ENCODE measurements around the gene LATS2.
"Not testable (repeated sequence)": the region's sequence is repeated elsewhere in the genome, so short reads cannot be mapped to it uniquely, and the experiment has no call there.

Gene LATS2

DNA sequence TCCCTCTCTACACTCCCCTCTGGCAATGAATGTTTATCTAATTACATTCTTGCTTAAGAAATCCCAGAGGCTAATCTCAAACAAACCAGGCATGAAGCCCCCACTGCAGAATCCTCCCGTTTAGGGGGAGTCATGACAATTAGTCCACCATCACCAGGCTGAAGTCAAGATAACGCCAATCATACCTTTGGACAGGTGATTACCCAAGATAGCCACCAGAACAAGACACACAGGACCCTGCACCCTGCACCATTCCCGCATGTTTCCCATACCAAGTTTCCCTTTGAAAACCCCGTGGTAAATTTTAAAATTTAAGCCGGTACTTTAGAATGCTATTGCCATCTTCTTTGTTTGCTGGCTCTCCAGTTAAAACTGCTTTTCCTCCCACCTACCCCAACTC, 94.0 kb downstream of the LATS2 start:
- no peak for DNase-seq (ENCODE audit: low read depth in 2 of 2)

DNA sequence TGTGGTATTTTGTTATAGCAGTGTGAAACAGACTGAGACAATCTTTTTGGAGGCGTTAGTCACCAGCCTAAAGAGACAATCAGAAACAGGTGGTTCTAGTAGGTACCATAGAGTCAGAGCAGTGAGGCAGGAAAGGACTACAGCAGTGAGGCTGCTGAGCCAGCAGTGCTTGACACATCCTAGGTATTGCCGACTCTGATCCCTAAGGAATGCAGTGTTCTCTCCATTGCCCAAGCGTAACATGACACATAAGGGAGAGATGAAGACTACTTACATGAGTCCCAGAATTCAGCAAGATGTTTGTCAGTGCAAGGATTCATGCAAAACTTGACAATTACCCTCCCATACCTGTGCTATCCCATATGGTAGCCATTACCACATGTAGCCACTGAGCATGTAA, 96.5 kb downstream of the LATS2 start:
- DNase-seq (ENCODE audit: low read depth in 2 of 2) = no peak

- DNase-seq (ENCODE audit: low read depth in 2 of 2) = not testable (repeated sequence)
Observed at GRCh38 chr13:20961663-20962062, 99.7 kb downstream of the LATS2 start.

- no peak for DNase-seq (ENCODE audit: low read depth in 2 of 2)
Observed at GRCh38 chr13:20960663-20961309, 100.6 kb downstream of the LATS2 start.

- not testable (repeated sequence) for DNase-seq (ENCODE audit: low read depth in 2 of 2)
Observed at GRCh38 chr13:20957049-20957620, 104.3 kb downstream of the LATS2 start.

DNA sequence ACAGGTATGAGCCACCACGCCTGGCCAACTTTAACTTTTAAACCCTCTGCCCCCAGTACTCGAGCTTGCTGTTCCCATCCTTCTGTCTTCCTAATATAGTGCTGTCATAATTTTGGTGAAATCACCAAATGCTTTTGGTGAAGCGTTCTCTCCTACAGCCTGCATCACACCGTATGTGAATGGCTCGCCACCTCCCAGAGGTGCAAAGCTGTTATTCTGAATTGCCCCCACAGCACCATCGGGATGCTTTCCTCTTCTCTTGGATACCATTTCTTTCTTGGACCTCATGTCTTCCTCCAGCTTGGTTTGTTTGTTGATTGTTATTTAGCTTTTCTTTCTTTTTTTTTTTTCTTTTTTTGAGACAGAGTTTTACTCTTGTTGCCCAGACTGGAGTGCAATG, 105.9 kb downstream of the LATS2 start:
- no peak for DNase-seq (ENCODE audit: low read depth in 2 of 2)

GRCh38 chr13:20953245-20953931, 108.0 kb downstream of the LATS2 start:
- no peak for DNase-seq (ENCODE audit: low read depth in 2 of 2)

DNA sequence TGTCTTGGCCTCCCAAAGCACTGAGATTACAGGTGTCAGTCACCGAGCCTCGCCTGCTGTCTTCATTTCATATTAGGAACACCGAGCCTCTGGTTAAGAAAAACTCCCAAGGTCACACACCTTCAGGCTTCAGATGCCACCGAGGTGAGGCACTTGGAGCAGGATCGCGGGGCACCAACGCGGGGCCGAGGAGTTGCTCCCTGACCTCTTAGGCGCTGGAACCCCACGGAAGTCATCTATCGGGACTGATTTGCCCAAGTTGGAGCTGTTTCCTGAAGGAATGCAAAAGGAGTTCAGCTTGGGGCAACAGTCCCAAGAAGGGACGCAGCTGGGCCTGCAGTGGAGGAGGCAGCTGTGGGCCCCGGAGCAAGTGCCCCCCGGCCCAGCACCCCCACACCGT, 108.5 kb downstream of the LATS2 start:
- DNase-seq (ENCODE audit: low read depth in 2 of 2) = no peak

DNA sequence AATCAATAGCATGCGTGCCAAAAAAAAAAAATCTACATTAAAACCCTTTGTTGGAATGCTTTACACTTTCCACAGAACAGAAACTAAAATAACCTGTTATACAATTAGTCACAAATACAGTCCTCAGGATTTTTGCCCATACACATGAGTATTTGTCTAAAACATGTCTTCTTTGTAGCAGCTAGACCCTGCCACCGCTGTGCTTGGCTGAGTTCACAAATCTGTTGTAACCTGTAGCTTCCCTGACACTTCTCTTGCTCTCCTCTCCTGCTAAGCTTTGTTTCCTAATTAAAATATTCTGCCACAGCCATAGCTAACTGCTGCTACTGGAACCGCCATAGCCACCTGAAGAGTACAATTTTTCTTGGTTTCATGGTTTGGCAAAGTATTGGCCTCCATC, 113.4 kb downstream of the LATS2 start:
- DNase-seq (ENCODE audit: low read depth in 2 of 2) = not testable (repeated sequence)

- DNase-seq (ENCODE audit: low read depth in 2 of 2) = no peak
Observed at GRCh38 chr13:20945952-20946383, 115.4 kb downstream of the LATS2 start.

DNA sequence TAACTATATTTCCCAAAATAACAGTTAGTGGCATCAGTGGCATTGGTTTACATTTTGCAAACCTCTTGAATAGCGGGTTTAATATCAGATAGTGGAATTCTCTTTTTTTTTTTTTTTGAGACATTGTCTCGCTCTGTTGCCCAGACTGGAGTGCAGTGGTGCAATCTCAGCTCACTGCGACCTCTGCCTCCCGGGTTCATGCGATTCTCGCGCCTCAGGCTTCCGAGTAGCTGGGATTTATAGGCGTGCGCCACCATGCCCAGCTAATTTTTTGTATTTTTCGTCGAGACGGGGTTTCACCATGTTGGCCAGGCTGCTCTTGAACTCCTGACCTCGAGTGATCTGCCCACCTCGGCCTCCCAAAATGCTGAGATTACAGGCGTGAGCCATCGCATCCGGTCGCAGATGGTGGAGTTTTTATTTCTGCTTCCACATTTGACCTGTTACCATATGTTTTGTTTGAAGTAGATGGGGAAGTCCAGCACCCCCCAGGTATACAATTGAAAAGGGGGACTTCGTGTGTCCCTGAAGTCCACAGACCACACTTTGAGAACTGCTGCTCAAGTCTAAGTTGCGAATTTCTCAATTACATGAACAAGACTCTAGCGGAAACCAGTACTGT, 118.3 kb downstream of the LATS2 start:
- no peak for DNase-seq (ENCODE audit: low read depth in 2 of 2)

DNA sequence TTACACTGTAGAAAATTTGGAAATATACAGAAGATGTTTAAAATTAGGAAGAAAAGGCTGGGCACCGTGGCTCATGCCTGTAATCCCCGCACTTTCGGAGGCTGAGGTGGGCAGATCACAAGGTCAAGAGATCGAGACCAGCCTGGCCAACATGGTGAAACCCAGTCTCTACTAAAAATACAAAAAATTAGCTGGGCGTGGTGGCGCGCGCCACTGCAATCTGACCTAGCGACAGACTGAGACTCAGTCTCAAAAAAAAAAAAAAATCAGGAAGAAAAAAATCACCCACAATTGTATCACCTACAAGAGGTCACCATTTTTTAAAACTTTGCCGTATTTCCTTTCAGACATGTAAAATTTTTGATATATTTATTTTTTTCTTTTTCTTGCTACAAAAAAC, 120.9 kb downstream of the LATS2 start:
- not testable (repeated sequence) for DNase-seq (ENCODE audit: low read depth in 2 of 2)

DNA sequence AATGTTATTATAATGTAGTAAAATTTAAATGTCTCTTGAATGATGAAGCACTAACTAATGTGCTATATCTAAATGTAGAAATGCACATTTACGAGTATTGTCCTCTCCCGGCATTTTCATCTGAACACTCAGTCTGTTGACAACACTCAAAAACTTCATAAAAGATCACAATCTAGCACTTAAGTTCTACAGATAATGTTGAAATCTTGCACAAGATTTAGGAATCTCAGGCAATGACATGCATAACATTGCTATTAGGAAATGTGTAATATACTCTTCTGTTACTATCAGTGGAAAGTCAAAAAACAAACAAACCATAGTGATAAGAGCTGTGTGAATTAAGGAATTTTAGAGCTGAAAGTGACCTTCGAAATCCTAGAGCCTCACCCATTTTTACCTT, 121.3 kb downstream of the LATS2 start:
- DNase-seq (ENCODE audit: low read depth in 2 of 2) = no peak

DNA sequence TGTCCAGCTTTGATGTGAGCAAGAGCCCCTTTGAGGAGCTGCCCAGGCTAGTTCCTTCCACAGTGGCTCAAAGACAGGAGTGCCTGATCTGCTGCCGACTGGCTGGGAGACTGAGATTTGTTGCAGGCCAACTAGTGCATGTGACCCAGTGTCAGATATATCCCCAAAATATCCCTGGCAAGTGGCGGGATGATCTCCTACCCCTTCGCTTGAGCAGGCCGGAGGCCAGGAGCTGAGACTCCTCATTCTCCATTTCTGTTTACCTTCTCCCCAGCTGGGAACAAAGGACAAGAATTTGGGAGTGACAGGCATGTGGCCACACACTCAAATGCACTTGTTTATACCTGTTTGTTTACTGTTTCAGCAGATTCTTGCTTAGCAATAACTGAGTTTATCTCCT, 121.7 kb downstream of the LATS2 start:
- no peak for DNase-seq (ENCODE audit: low read depth in 2 of 2)

DNA sequence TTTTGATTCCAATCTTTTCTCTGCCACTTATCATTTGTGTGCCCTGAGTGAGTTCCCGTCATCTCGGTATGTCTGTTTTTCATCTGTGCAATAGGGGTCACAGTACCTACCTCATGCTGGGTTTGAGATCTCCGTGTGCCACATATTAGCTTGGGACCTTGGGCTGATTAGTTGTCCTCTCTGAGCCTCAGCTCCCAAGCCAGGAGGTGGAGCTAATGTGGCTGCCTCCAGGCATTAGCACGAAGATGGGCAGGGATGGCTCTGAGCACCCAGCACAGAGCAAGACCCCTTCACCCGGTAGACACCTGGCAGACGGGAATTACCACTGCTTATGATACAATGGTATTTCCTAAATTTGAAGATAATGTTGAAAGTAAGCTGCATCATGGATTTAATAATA, 123.1 kb downstream of the LATS2 start:
- no peak for DNase-seq (ENCODE audit: low read depth in 2 of 2)

- no peak for DNase-seq (ENCODE audit: low read depth in 2 of 2)
Observed at GRCh38 chr13:20927596-20928257, 133.7 kb downstream of the LATS2 start.

- not testable (repeated sequence) for DNase-seq (ENCODE audit: low read depth in 2 of 2)
Observed at GRCh38 chr13:20925395-20925790, 136.0 kb downstream of the LATS2 start.

DNA sequence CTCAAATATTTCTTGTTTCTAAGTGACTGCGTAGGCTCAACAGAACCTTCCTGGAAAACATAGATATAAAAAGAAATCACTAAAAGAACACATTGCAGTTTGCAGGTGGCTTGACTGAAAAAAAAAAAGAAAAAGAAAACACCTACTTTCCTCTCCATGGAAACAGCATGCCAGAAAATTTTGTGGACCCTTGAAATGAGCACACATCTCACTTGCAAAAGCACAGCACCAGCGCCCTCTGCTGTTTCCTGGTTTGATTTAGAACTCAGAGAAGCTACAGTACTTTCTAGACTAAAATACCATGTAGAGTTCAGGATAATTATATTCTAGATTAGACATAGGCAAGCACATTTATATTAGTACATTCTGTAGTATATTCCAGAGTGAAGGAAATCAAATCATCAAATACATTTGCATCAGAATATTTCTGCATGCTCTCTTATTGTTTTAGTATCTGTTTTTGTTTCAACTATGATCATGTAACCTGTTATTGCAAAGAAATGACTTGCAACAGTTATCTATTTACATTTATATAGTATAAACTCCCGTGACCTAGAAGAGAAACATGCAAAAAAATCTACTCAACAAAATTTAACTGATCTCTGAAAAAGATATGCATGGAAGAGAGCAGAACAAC, 136.5 kb downstream of the LATS2 start:
- DNase-seq (ENCODE audit: low read depth in 2 of 2) = peak; percentile 37 to 44

DNA sequence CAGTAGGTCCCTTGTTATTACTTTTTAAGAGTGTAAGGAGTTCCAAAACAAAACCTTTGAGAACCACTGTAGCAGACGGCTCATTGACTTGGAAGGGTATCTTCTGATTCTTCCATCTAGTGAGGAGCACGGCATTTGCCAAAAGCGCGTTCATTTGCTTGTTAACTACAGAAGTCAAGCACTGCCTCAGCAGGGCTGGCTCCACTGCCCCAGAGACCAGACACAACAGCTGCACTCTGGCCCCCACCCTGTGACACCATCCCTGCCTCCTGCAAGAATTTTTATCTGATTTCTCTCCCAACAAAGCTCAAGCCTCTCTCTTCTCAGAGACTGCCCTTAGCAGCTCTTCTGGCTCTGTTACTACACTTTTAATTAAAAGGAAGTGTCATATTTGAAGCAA, 138.1 kb downstream of the LATS2 start:
- DNase-seq (ENCODE audit: low read depth in 2 of 2) = no peak
